SK-N-DZ (cell line): ENCODE data around the gene IFT43.

Experiments used
- DNase-seq: peaks from one replicate; pipeline ENCODE4 v3.0.0-alpha.2; 2015; ENCODE audit warnings: low spot score

IFT43 gene

DNA sequence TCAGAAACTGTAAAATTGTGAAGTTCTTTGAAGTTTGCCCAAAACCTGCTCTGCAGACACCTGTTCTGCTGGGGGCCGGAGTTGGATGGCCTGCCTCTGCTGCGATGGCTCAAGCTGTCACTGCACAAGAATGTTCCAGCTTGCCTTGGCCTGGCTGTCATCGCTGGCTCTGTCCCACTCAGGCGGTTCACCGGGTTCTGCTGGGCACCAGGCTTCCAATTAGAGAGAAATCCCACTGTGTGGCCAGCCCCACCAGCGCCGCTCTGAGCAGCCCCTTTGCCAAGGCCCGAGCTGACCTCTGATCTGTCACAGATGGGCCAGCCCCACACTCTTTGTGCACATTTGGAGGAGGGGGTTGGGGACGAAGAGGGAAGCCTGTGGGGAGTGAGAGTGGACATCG, 94.5 kb downstream of the IFT43 start:
- DNase-seq: no peak

DNA sequence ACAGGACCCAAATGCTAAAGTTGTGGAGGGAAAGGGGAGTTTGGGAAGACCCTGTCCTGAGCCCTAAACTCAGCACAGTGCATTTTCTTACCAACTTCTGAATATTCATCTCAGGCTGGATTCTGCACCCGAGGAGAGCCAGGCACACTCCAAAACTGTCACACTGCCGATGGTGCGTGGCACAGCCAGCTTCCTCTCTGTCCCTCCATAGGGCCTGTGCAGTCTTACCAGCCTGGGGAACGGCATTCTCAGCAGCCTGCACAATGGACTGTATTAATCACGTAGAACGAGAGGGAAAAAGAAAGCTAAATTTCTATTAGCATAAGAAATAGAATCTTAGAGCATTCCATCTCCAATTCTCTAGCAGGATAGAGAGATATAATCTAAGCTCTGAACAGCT, 94.9 kb downstream of the IFT43 start:
- no peak for DNase-seq

DNA sequence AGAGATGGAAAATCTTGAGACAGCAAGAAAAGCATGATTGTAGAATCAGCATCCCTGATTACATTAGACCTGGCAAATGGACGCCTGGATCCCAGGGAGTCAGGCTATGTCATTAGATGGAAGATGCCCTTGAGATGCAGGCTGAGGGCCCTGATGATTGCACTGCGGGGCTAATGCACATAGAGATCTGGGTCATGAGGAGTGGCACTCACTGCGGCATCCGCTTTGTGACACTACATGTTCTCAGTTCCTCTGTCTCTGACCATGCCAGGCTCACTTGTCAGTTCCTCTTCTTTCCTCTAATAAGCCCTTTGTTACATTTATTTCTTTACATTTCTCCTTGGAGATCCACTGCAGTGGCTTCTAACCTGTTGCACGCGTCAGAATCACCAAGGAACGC, 96.1 kb downstream of the IFT43 start:
- no peak for DNase-seq

DNA sequence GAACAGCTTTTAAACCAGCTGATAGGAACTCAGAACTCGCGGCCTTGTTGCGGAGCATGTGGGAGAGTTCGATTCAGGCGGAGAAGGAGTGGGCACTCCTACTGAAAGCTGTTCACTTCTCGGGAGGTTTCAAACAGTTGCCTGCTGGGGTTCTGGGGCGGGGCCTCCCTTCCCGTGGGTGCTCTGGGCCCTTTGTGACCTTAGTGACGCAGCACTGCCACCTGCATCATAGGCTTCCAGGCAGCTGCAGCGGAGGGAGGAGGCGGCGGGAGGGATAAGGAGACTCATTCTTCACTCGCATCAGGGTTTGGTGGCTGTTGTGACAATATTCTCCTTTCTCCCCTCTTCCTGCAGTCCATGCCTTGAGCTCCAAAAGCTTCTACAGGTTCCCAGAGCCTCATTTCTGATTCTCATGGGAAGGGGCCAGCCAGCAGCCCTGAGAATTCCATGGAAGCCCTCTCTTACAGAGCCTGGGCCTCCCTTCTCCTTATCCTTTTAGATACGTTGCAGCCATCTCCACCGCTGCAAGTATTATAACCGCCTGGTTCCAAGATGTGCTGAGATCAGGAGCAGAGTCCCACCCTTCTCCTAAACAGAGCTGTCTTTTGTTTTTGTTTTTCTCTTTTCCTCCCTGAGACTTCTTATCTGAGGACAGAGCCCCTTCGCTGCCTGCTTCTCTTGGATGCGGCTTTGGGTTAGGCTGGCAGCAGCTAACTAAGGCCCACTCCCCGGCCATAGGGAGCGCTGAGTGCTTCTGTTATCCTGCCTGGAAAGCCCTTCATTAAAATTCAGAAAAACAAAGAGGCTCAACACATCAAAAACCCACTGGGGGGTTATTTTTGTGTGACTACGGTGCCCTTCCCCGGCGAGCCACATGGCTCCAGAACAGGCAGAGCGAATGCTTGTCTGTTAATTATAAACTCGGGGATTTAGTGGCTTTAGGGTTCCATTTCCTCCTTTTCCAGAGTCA, 98.5 kb downstream of the IFT43 start:
- DNase-seq: no peak

DNA sequence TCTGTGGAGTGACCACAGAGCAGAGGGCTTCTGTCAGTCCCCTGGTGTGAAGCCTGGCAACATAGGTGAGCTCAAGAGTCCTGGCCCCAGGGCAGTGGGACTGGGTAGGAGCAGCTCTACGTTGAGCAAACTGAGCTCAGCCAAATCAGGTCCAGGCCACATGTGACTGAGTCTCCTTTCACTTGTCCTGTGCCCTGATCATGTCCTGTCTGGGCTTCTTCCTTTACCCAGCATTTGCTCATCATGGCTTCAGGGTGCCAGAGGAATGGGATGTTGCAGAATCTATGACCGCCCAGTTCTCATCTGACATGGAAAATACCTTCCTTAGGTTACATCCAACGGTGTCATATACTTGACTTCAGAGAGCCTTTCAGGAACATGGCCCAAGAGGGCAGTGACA, 99.8 kb downstream of the IFT43 start:
- no peak for DNase-seq

DNA sequence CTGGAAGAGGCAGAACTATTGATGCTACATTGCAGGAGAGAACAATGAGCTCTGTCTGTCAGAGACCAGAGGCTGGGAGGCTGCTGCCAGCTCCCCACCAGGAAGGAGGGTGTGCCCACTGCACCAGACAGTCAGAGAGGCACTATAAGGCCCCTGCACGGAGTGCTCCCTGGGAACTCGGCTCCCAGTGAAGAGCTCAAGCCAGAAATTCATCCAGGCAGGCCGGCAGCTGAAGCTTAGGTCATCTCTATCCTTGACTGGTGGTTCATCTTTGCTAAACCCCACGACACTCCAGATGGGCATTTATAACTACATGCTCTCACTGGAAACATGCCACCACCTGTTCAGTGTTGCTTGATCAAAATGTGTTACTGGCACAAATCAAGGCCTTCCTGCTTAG, 101.1 kb downstream of the IFT43 start:
- no peak for DNase-seq

DNA sequence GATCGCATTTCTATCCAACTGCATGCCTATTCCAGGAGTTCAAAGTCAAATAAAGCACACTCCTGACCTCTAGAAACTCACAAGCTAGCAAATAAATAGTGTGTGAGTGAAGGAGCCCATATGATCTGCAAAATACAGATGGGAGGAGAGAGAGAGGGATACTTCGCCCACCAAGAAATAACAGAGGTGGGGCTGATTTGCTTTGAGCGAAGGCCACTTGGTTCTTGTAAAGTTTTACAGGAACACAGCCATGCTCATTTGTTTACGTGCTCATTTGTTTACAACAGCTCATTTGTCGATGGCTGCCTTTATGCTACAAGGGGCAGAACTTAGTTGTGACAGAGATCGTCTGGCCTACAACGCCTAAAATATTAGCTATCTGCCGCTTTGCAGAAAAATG, 102.8 kb downstream of the IFT43 start:
- no peak for DNase-seq

DNA sequence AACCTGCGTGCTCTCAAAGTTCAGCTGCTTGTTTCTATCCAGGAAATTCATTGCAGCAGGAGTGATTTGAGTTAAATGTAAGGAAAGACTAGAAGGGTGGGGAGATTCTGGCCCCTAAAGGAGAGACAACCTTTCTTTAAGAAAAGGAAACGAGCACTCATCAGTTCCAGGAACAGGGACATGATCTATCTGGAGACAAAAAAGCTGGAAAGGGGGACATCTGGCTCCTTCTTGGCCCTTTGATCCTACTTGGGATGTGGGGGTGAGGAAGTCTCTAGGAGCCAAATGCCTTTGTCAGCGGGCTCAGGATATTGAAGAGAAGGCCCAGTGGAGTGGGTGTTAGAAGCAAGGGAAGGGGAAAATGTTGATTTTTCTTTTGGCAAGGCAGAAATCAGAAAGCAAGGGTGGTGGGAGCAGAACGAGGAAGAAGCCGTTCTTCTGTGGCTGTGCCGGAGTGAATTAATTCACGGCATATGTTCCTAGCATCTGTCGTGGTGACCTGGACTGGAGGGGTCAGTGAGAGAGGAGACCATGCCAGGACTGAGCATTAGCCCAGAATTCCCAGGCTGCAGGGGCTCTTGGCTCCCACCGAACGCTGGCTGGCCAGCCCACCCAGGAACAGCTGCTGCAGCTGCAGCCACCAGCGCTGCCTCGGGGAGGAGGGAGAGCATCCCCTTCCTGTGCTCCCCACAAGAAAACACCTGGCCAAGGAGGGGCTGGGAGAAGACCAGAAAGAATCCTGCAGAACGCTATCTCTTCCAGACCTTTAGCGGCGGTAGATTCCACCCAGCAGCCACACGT, 103.4 kb downstream of the IFT43 start:
- DNase-seq: no peak

DNA sequence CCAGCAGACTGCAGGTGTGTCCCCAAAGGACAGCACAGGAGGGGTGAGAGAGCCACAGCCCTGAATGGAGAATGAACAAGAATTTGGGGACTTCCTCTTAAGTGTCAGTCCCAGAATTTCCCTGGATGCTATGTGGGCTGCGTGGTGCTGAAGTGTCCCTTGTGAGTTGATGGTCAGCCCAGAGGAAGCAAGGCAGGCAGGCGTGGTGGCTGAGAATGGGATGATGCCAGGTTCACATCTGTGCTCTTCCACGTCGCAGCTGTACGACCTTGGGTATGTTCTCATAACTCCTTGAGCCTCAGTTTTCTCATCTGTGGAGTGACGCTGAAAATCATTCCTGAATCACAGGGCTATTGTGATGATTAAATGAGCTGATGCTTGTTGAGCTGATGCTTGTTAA, 104.0 kb downstream of the IFT43 start:
- no peak for DNase-seq

DNA sequence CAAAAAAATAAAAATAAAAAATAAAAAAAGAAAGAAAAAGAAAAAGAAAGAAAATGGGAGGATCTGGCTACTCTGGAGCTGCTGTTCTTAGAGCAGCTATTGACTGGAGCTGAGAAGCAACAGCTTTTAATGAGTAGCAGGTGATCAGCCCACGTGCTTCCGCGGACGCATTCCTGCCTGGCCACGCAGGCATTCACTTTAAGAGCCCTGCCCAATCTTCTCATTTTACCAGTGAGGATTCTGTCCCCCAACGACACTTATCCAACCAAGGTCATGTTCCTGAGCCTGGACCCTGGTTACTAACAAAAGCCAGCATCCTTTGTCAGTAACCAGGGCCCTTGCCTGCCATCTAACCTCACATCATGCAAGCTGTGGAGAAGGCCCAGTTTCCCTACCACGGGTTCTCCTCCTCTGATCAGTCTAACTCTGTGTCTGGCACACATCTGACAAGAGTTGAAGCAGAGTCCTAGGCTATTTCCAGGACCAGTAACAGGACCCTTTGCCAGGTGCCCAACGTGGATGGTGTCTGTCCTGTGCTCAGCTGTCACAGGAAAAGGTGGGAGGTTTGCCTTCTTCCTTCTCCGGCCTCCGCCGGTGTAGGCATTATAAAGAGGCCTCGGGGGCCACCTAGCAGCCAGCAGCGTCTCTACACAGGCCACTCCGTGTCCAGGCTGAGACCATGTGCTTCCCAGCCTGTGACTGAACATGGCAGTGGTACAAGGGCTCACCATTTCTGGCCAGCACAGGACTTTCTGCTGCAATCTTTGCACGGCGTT, 105.2 kb downstream of the IFT43 start:
- peak; percentile 85 for DNase-seq

DNA sequence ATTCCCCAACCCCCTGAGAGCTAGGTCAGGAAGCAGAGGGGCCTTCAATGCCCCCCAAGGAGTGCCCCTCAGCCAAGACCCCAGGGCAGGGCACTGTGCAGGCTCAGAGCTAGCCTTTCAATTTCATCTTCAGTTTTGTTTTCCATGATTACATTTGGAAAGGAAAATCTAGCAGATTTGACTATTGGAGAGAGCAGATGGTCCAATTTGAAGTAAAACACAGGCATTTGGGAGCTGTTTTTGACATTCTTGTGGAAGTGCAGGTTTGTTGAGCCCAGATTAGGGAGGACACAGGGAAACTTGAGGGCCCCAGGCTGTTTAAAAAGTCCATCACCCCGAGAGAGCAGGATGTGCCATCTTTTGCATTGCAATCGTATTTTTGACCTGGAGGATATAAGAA, 107.5 kb downstream of the IFT43 start:
- no peak for DNase-seq

DNA sequence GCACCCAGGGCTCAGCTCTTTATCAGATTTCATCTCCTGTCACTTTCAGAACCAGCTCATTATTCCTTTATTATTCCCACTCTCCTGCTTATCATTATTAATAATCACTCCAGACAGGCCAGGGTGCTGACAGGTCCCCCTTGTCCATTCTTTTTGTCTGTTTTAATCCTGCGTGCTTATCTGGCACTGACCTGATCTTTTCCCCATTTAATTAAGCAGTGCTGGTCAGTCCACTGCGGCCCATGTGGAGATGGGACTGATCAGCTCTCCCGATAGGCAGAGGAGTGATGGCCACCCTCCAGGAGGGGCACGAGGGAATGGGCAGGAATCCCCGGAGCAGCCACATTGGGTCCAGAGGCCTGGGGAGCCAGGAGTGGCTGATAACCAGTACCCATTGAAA, 110.7 kb downstream of the IFT43 start:
- no peak for DNase-seq

DNA sequence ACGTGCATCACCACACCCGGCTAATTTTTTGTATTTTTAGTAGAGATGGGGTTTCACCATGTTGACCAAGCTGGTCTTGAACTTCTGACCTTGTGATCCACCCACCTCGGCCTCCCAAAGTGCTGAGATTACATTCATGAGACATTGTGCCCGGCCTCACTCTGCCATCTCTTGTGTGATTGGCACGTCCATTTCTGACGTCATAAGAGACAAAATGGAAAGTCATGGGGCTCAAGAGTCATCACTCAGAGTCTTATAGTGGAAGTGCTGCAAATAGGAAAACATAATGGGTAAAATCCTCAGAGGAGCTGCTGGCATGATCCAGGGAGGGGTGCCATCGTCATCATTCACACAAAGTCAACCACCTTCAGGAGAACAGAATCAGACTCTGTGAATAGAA, 112.0 kb downstream of the IFT43 start:
- no peak for DNase-seq

DNA sequence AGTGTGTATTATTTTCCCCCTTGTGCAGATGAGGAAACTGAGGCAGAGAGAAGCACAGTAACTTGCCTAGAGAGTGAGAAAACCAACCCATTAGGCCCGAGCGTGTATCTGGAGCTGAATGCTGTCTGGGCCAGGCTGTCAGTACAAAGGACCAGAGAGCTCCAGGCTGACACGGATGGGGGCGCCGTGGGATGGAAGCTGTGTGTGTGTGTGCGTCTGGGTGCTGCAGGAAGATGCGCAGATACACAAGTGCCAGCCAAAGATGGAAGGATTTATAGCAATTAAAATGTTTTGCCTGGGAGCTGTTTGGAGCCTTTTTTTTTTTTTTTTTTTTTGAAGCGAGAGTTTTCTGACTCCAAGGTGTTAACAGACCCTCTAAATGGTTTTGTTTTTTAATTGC, 112.5 kb downstream of the IFT43 start:
- DNase-seq: peak; percentile 62

DNA sequence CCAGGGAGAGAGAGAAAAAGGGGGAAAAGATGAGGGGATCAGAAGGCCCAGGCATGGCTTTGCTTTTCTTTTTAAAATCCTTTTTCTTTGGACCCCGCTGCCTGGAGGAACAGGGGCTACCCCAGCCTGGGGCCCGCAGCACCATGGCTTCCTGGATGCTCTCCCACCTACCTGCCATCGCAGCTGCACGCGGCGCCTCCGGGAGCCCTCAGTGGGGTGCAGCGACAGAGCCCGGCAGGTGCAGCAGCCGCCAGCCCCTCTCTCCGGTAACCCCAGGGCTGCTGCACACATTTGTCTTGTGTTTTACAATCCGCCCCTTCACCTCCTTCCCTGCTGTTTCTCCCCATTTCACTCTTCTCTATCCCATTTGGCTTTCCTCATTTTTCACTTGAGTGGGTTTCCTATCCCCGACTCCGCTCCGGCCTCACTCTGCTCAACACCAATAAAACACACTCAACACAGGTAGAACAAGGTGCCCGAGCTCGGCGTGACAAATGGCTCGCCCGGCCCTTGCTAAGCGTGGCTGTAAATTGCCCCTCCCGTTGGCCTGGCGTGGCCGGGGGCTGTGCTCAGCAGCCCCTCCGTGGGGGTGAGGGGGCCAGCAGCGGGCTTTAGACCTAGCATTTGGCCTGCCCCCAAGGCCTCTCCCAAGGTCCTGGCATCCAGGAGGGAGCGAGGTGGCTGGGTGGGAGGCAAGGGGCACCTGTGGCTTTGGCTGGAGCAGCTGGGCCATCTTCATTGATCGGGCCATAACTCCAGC, 113.5 kb downstream of the IFT43 start:
- no peak for DNase-seq

DNA sequence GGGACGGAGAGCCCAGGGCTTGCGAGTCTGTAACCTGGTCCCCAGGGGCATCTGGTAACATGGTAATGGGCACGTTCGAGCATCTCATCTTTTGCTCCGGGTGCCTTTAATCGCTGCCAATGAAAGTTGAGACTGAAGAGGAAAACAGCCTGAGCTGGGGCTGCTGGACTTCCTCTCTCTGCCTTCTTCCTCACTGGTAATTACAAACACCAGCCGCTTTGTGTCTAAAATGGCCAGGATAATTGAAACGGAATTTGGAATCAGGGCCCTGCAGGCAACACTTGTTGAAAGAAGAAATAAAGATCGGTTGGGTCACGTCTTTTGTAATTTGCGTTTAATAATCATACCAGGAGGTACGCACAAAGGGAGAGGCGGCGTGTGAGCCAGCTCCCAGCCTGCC, 114.7 kb downstream of the IFT43 start:
- DNase-seq: no peak

DNA sequence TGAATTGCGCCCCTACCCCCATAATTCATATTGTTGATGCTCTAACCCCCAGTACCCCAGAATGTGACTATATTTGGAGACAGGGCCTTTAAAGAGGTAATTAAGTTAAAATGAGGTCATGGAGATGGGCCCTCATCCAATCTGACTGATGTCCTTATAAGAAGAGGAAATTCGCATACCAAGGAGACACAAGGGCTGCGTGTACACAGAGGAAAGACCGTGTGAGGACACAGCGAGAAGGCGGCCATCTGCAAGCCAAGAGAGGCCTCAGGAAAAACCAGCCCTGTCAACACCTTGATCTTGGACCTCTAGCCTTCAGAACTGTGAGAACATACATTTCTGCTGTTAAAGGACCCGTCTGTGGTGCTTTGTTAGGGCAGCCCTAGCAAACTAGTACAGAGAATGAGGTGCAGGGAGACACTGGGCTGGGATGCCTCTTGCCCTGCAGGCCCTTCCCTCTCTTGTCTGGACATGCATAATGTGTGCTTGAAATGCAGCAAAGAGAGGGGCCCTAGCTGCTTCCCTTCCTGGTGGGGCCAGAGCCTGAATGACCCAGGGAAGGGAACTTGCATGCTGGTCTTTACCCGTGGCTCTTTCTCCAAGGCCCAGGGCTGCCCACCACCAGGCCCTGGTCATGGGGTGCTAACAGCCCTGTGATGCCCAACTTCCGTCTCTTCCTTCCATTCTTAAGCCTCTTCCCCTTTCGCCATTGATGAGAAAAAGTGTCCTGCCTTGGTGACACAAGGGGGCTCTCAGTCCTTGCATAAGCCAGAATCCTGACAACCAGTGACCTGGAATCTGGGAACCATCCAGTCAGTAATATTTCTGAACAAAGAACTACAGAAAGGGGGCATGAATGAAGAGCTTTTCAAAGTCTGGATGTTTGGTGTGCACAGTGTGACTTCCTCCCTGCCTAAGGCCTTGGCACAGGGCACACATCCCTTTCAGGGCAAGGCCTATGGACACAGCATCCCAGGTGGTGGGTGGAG, 116.1 kb downstream of the IFT43 start:
- DNase-seq: no peak

DNA sequence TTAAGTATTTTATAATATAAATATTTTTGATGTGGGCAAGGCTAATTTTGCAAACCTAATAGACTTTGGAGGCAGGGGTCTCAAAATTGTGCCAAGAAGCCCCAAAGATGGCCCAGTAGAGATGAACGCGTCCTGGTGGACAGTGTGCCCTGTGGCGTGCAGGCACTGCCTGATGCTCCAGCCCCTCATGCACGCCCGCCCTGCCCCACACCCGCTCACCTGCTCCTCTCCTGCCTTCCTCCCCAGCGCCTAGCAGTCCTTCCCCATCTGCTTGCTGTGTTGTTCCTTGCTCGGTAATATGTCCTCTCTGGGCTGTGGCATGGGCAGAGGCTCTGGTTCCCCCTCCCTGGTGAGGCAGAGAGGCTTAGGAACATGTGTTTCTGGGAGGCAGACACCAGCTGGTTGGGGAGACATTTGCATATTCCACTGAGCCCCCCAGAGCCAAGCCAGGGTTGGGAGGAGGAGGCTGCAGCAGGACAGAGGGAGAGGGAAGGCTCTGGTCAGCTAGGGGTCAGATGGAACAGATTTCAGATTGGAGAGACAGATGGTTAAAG, 119.3 kb downstream of the IFT43 start:
- no peak for DNase-seq

DNA sequence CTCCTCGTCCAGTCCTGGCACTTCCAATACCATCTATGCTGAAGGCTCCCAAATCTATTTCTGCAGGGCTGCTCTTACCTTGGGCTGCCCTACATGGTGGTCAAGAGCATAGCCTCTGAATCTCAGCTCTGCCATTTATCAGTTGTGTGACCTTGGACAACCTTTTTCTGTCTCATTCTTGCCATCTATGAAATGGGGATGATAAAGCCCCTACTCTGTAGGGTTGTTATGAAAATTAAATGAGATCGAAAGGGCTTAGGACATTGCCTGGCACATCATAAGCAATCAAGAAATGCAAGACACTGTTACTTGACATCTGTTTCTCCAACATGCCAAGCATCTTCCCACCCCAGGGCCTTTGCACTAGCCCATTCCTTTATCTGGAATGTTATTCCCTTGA, 120.6 kb downstream of the IFT43 start:
- no peak for DNase-seq
